ENCODE data around the gene CABP4. TPM values are rescaled to one million over a fixed set of nuclear protein-coding genes. Genes with fewer than 3 reads are reported as not detected.
"Not testable (repeated sequence)": the region's sequence is repeated elsewhere in the genome, so short reads cannot be mapped to it uniquely, and the experiment has no call there.

CABP4 gene
- total RNA-seq, 1 donor from 2014 or later, result 1.4 TPM

GRCh38 chr11:67470337-67471002 is 15.3 kb downstream of the CABP4 start:
- intact Hi-C loops (cut with micrococcal nuclease), result no loop called here
- Histone ChIP-seq H3K27me3 (ENCODE audit: low read depth) (no peaks in the 10 kb centered on the region), H3K4me1 (peaks cover 29% of the 10 kb centered on the region), H3K36me3 (no peaks in the 10 kb centered on the region), H3K27ac (replicated peaks) (no peak overlapping the region), H3K4me3 (no peak overlapping the region), H3K9me3 (replicated peaks) (no peaks in the 10 kb centered on the region)
- DNase-seq, result no peak
- TF ChIP-seq CTCF (IDR thresholded peaks at IDR 0.05; ENCODE audit: borderline replicate concordance), result no peak

GRCh38 chr11:67472882-67473281 is 17.7 kb downstream of the CABP4 start:
- no peaks in the 10 kb centered on the region for H3K36me3 ChIP-seq
- peaks cover 19% of the 10 kb centered on the region for H3K4me1 ChIP-seq
- DNase-seq, result no peak
- no peak overlapping the region for H3K4me3 ChIP-seq
- intact Hi-C loops (cut with micrococcal nuclease), result no loop called here
- no peaks in the 10 kb centered on the region for H3K27me3 ChIP-seq (ENCODE audit: low read depth)
- TF ChIP-seq CTCF (IDR thresholded peaks at IDR 0.05; ENCODE audit: borderline replicate concordance), result no peak
- H3K9me3 ChIP-seq (replicated peaks), result no peaks in the 10 kb centered on the region
- H3K27ac ChIP-seq (replicated peaks), result no peak overlapping the region

DNA sequence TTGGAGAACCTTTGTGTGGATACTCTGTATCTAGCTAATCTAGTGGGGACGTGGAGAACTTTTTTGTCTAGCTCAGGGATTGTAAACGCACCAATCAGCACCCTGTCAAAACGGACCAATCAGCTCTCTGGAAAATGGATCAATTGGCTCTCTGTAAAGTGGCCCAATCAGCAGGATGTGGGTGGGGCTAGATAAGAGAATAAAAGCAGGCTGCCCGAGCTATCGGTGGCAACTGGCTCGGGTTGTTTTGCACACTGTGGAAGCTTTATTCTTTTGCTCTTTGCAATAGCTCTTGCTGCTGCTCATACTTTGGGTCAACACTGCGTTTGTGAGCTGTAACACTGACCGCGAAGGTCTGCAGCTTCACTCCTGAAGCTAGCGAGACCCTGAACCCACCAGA is 21.5 kb downstream of the CABP4 start:
- H3K27ac ChIP-seq (replicated peaks); H3K9me3 ChIP-seq (replicated peaks); H3K36me3 ChIP-seq; H3K4me3 ChIP-seq; H3K4me1 ChIP-seq; DNase-seq; H3K27me3 ChIP-seq (ENCODE audit: low read depth); intact Hi-C loops (cut with micrococcal nuclease): not testable (repeated sequence)

DNA sequence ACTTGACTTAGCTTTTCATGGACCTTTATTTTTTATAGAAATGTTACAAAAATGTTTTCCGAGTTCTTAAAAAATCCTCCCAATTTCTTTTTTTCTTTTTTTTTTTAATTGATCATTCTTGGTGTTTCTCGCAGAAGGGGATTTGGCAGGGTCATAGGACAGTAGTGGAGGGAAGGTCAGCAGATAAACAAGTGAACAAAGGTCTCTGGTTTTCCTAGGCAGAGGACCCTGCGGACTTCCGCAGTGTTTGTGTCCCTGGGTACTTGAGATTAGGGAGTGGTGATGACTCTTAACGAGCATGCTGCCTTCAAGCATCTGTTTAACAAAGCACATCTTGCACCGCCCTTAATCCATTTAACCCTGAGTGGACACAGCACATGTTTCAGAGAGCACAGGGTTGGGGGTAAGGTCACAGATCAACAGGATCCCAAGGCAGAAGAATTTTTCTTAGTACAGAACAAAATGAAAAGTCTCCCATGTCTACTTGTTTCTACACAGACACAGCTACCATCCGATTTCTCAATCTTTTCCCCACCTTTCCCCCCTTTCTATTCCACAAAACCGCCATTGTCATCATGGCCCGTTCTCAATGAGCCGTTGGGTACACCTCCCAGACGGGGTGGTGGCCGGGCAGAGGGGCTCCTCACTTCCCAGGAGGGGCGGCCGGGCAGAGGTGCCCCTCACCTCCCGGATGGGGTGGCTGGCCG is 22.3 kb downstream of the CABP4 start:
- H3K27me3 ChIP-seq (ENCODE audit: low read depth); H3K27ac ChIP-seq (replicated peaks); H3K9me3 ChIP-seq (replicated peaks); H3K36me3 ChIP-seq; H3K4me3 ChIP-seq; intact Hi-C loops (cut with micrococcal nuclease); H3K4me1 ChIP-seq; DNase-seq: not testable (repeated sequence)

- Histone ChIP-seq H3K4me1 (peaks cover 38% of the 10 kb centered on the region), H3K4me3 (peak overlapping the region; percentile 68), H3K9me3 (replicated peaks) (no peaks in the 10 kb centered on the region), H3K36me3 (peaks cover 4% of the 10 kb centered on the region), H3K27me3 (ENCODE audit: low read depth) (peaks cover 4% of the 10 kb centered on the region), H3K27ac (replicated peaks) (peak overlapping the region; percentile 85)
- intact Hi-C loops (cut with micrococcal nuclease), result no loop called here
- no peak for TF ChIP-seq CTCF (IDR thresholded peaks at IDR 0.05; ENCODE audit: borderline replicate concordance)
- DNase-seq, result no peak
Observed at GRCh38 chr11:67482275-67482826, 27.2 kb downstream of the CABP4 start.

- H3K4me1 ChIP-seq, result peaks cover 38% of the 10 kb centered on the region
- peak; percentile 51 for TF ChIP-seq CTCF (IDR thresholded peaks at IDR 0.05; ENCODE audit: borderline replicate concordance)
- DNase-seq, result peak; percentile 96
- H3K4me3 ChIP-seq, result peak within 1 kb of the TSS; percentile 68
- H3K27ac ChIP-seq (replicated peaks), result peak within 1 kb of the TSS; percentile 85
- peaks cover 11% of the 10 kb centered on the region for H3K36me3 ChIP-seq
- no peaks in the 10 kb centered on the region for H3K9me3 ChIP-seq (replicated peaks)
- intact Hi-C loops (cut with micrococcal nuclease), result no loop called here
- H3K27me3 ChIP-seq (ENCODE audit: low read depth), result peaks cover 4% of the 10 kb centered on the region
Observed at GRCh38 chr11:67482827-67483798, 28.0 kb downstream of the CABP4 start, which contains the start of gene AIP. AIP (plus strand) TSS chr11:67483026; CDS start chr11:67483159, 133 bp downstream.
